ENCODE data around the gene LRRC55.

- TF ChIP-seq CTCF (IDR thresholded peaks at IDR 0.05; ENCODE audit: poor library complexity) (no peak), EZH2 (IDR thresholded peaks at IDR 0.05; ENCODE audit: borderline replicate concordance) (no peak), EZH2phosphoT487 (IDR thresholded peaks at IDR 0.05; ENCODE audit: low read depth, severe bottlenecking, unreplicated experiment) (no peak)
Observed at GRCh38 chr11:57200917-57201316, 19.2 kb downstream of the LRRC55 start.

All from hepatocyte (in vitro differentiated cells).